Epithelial cell of proximal tubule (primary cell): ENCODE measurements around the gene FOXE1. TPM values are rescaled to one million over a fixed set of nuclear protein-coding genes. Genes with fewer than 3 reads are reported as not detected.
A peak's percentile ranks its signal among the peaks of the same experiment; 100 is the strongest.

ENCODE experiments used
- DNase-seq: peaks from one replicate; pipeline ENCODE4 v3.0.0-alpha.2; 2011; ENCODE audit warnings: low read depth
- H3K4me3 ChIP-seq: 2 replicates; pipeline ENCODE4 v1.5.1; 2011; ENCODE audit warnings: low read depth, mild to moderate bottlenecking, low read length
- CTCF ChIP-seq: conservative IDR thresholded peaks from 2 replicates; pipeline ENCODE4 v1.5.1; 2012; ENCODE audit warnings: low read depth, mild to moderate bottlenecking, low read length
- total RNA-seq: library from RNA; depleted of rRNA; stranded (reverse); fragments of >200 nt; gene quantifications from 2 replicates; pipeline ENCODE4 v1.2.3, GENCODE V29; 2015

Gene FOXE1
- total RNA-seq, 1 donor from 2014 or later: 0.35 TPM

- DNase-seq: no peak
- TF ChIP-seq CTCF: no peak
- peak overlapping the region; percentile 56 for H3K4me3 ChIP-seq
Observed at GRCh38 chr9:97851446-97851883, 1.6 kb upstream of the FOXE1 start.

GRCh38 chr9:97852001-97852398, 1.0 kb upstream of the FOXE1 start:
- no peak for TF ChIP-seq CTCF
- peak overlapping the region; percentile 56 for H3K4me3 ChIP-seq
- DNase-seq: no peak

DNA sequence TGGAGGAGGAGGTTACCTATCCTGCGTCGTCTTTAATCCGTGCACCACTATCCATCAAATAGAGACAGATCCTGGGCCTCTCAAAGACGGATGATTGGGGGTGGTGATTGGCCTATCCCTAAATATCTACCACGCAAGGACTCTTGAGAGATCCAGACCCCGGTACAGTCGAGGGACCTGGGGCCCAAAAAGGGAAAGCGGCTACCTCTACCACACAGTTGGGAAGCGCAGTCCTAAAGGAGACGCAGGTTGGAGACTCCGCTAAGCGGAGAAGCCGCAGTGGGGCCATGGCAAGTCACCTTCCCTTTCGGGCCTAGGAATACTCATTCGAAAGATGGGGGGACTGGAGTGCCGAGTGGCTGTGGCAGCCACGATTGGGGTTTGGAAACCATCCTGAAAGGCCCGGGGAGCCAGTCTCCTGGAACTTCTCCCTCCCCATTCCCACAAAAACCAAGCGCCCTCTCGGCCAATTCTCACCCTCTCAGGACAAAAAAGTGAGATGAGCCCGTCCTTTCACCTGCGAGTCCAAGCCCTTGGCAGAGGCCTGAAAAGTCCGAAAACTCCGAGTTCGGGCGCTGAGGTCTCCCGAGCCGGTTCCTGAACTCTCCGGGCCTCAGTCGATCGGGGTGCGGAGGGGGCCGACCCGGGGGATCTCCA, 499 bp upstream of the FOXE1 start:
- H3K4me3 ChIP-seq: peak overlapping the region; percentile 56
- TF ChIP-seq CTCF: no peak
- DNase-seq: no peak

- peak overlapping the region; percentile 56 for H3K4me3 ChIP-seq
- DNase-seq: no peak
Observed at GRCh38 chr9:97853844-97854695, 1.0 kb downstream of the FOXE1 start.

GRCh38 chr9:97854696-97855485, 1.9 kb downstream of the FOXE1 start:
- H3K4me3 ChIP-seq: peak overlapping the region; percentile 56

More at GRCh38 chr9:97853844-97854695, 1.0 kb downstream of the FOXE1 start:
- TF ChIP-seq CTCF: peak; percentile 33

More at GRCh38 chr9:97854696-97855485, 1.9 kb downstream of the FOXE1 start:
- TF ChIP-seq CTCF: no peak
- no peak for DNase-seq
